Fibroblast of skin of right quadriceps (primary cell): ENCODE data around the gene KRTAP17-1.
"Not testable (repeated sequence)": the region's sequence is repeated elsewhere in the genome, so short reads cannot be mapped to it uniquely, and the experiment has no call there.

Source experiments
- DNase-seq: peaks from one replicate; pipeline ENCODE4 v3.0.0-alpha.2; 2013

KRTAP17-1 gene

GRCh38 chr17:41315204-41315794 lies at the start of gene KRTAP17-1:
Gene KRTAP17-1, minus strand, starts transcription at chr17:41315710. Its CDS starts 60 bp downstream, at chr17:41315650.
- DNase-seq, result no peak

GRCh38 chr17:41363881-41364280 lies 48.4 kb upstream of the KRTAP17-1 start:
- no peak for DNase-seq

- peak; percentile 77 for DNase-seq
Measured at GRCh38 chr17:41360296-41360995, 44.9 kb upstream of the KRTAP17-1 start.

GRCh38 chr17:41354536-41354935 lies 39.0 kb upstream of the KRTAP17-1 start:
- DNase-seq, result no peak

- DNase-seq, result no peak
Measured at GRCh38 chr17:41352597-41353366, 37.3 kb upstream of the KRTAP17-1 start.

- DNase-seq, result no peak
Measured at GRCh38 chr17:41351177-41351576, 35.7 kb upstream of the KRTAP17-1 start.

- not testable (repeated sequence) for DNase-seq
Measured at GRCh38 chr17:41350381-41350878, 34.9 kb upstream of the KRTAP17-1 start, which contains the start of gene KRT33A. Gene KRT33A, minus strand, starts transcription at chr17:41350828. Its CDS starts 61 bp downstream, at chr17:41350767.

GRCh38 chr17:41347869-41348760 lies 32.6 kb upstream of the KRTAP17-1 start:
- DNase-seq, result no peak

- not testable (repeated sequence) for DNase-seq
Measured at GRCh38 chr17:41346421-41346820, 30.9 kb upstream of the KRTAP17-1 start.

- no peak for DNase-seq
Measured at GRCh38 chr17:41345992-41346391, 30.5 kb upstream of the KRTAP17-1 start.

GRCh38 chr17:41343029-41343428 lies 27.5 kb upstream of the KRTAP17-1 start:
- DNase-seq, result no peak

GRCh38 chr17:41340934-41341861 lies 25.7 kb upstream of the KRTAP17-1 start:
- DNase-seq, result no peak

- no peak for DNase-seq
Measured at GRCh38 chr17:41340494-41340893, 25.0 kb upstream of the KRTAP17-1 start.

GRCh38 chr17:41339571-41340172 lies 24.2 kb upstream of the KRTAP17-1 start:
- no peak for DNase-seq

GRCh38 chr17:41338961-41339485 lies 23.5 kb upstream of the KRTAP17-1 start:
- peak; percentile 5 for DNase-seq

- no peak for DNase-seq
Measured at GRCh38 chr17:41335747-41336146, 20.2 kb upstream of the KRTAP17-1 start.

GRCh38 chr17:41334385-41335305 lies 19.1 kb upstream of the KRTAP17-1 start:
- no peak for DNase-seq

GRCh38 chr17:41333836-41334235 lies 18.3 kb upstream of the KRTAP17-1 start:
- no peak for DNase-seq

GRCh38 chr17:41333098-41333497 lies 17.6 kb upstream of the KRTAP17-1 start:
- no peak for DNase-seq
